ENCODE measurements around the gene MAML2.
"Not testable (repeated sequence)": the region's sequence is repeated elsewhere in the genome, so short reads cannot be mapped to it uniquely, and the experiment has no call there.

Gene MAML2

DNA sequence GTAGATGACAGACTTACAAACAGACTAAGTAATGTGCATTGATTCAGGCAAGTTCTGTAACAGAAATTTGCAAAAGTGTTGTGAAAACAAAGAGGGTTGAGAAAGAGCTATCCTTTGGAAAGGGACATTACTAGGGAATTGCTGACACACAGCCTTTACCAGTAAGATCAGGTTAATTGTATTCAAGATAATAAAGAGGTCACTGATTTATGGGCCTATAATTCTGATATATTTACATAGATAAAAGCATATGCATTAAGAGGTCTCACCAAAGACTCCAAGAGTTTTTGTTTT lies 138.7 kb downstream of the MAML2 start:
- DNase-seq: no peak

DNA sequence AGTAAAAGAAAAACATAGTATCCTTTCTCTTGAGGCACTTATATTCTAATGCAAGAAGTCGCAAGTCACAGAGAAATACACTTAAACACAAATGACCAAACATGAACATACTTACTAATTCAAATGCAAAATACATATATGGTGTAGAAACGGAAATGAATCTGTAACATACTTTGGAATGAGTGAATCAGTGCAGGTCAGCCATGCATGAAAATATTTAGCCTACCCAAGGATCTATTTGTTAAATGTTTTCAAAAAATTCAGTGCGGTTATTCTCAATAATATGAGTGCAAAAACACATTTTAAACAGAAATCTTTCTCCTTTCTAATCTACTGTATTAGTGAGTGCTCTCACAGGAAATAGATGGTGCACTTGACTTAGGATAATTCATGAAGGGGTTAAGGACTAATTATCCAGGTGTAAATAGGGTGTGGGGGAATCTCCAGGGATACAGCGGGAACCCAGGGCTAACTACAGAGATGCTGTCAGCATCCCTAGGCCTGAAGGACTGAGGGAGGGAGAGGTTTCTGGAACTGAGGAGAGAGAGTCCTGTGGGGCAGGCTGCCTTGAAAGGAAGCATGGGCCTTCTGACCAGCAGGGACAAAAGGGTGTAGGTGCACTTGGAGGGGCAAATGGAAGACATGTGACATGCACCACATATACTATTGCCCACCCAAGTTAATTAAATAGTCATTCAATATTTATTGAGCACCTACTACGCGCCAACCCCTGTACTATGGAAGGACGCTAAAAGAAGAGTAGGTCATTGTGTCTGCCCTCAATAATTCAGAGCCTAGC lies 139.2 kb downstream of the MAML2 start:
- DNase-seq: peak; percentile 32

DNA sequence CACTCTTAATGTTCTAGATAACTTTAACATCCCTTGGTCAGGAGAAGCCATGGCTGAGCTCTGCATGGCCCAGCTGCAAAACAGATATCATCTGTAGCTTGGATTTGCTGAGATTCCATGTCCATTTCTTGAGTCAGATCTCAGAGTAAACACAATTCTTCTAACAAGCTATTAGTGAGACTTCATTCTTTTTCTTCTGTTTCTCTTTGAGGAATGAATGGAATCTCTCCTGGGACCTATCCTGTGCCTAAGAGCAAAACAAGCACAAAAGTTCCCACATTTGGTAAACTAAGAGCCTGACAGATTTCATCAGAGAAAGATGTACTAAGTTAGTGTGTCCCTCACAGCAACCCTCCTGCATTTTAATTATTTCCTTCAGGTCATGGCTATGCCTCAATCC lies 142.8 kb downstream of the MAML2 start:
- peak; percentile 74 for DNase-seq

- peak; percentile 50 for DNase-seq
Measured at GRCh38 chr11:96199563-96200025, 143.4 kb downstream of the MAML2 start.

DNA sequence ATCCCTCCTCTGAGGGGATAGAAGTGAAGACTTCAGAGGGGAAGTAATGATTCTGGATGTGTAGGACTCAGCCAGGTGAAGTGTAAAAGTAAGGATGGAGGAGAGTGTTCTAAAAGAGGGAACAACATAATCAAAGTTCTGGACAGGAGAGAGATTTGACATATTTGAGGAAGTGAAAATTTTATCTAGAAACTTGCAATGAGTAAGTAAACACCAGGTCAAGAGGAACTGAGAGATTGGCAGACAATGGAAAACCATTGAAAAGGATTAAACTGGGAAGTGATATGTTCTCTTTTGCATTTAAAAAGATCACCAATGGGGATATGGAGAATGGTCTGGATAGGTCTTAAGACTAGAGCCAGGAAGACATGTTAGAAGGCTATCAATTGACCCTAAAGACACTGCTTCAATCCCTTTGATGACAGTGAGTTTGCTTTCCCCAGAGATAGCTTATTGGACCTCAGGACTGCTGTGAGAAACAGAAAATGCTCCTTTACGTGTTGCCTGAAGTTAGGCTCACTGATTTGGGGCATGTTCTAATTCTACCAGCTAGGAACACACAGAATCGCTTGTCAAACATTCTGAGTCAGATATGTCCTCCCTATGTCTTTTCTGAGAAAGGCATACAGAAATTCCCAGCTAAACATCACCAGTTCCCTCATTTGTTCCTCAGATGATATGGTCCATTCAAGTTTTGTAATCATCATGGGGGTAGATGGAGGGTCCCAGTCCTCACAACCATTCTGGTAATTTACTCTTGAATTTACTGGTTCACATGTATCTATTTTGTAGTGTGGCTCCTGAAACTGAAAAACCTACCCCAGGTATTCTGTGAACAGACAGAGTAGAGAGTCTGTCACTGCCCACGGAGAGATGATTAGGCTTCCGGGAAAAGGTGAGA lies 144.9 kb downstream of the MAML2 start:
- no peak for DNase-seq

DNA sequence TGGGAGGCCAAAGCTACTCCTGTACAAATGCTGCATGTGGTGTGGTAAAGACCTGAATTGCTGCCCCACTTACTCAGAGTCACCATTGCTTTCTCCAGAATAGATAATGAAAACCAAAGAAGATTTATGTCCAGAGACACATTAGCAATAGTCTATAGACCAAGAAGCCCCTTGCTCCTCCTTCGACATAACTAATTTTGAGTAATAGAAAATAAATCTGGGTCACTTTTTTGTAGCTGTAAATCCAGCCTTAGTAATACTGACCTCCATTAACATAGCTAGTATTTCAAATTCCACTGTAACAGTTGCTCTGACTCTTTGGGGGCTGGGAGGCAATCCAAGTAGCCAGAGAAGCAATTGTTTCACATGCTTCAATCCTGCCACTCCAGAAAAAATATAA lies 145.9 kb downstream of the MAML2 start:
- no peak for DNase-seq

GRCh38 chr11:96196181-96196662 lies 146.8 kb downstream of the MAML2 start:
- DNase-seq: no peak

DNA sequence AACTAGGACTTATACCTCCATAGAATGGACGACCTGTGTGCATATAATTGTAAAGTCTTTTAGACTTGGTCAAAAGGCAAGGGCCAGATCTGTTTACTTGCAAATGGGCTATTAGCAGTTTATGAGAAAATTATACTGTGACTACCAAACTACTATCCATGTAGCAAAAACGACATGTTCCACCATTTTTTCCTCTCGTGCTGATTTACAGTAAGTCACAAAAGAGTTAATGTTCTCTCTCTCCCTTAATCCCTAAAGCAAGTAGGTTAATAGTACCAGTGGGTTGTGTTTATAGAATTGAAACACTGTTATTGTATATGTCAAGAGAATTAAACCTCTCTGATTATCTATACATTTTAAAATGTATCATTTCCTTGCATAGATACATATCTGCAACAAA lies 147.3 kb downstream of the MAML2 start:
- no peak for DNase-seq

- DNase-seq: no peak
Measured at GRCh38 chr11:96194581-96195374, 148.2 kb downstream of the MAML2 start.

DNA sequence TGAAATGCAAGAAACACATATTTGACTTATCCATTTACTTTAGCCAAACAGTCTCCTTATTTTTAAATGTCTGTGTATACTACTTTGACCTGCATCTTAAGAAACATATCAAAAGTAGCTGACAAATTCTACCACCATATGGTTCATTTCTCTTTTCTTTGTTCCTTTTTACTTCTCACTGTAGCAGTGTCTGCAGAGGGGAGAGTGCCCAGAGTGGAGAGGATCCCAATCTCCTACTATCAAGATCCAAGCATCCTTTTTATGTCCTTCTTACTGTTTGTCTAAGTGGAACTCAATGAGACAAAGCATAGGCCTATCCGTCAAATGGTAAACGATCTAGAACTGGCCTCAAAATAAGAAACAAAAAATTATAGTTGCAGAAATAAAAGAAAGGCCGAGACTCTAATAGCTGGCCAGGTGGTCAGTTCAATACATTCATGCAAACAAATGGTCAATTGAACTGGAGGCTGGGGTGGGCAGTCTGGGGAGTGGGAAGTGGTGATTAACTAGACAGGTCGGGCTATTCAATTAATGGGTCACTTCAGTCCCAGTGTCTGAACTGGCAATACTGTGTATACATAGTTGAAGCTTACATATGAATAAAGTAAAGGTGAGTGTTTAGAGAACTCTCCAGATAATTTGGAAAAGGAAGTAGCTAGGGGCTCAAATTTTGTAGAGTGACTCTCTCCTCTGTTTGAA lies 149.1 kb downstream of the MAML2 start:
- no peak for DNase-seq

DNA sequence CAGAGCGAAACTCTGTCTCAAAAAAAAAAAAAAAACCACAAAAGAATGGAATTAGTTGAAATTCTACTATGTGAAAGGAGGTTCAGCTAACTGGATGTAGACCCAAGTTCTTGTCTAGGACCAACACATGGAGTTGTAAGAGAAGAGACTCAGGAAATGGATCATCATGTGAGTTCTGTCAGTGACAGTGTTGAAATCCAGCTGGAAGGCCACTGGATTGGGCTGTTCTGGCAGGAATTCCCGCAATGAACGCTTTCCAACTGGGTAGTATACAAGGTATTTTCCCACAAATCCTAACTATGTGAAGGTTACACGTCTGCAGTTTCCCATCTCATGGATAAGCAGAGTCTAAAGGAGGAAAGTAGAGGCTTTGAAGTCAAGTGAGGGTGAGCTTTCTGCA lies 151.2 kb downstream of the MAML2 start:
- DNase-seq: no peak

- DNase-seq: no peak
Measured at GRCh38 chr11:96189351-96189750, 153.6 kb downstream of the MAML2 start.

DNA sequence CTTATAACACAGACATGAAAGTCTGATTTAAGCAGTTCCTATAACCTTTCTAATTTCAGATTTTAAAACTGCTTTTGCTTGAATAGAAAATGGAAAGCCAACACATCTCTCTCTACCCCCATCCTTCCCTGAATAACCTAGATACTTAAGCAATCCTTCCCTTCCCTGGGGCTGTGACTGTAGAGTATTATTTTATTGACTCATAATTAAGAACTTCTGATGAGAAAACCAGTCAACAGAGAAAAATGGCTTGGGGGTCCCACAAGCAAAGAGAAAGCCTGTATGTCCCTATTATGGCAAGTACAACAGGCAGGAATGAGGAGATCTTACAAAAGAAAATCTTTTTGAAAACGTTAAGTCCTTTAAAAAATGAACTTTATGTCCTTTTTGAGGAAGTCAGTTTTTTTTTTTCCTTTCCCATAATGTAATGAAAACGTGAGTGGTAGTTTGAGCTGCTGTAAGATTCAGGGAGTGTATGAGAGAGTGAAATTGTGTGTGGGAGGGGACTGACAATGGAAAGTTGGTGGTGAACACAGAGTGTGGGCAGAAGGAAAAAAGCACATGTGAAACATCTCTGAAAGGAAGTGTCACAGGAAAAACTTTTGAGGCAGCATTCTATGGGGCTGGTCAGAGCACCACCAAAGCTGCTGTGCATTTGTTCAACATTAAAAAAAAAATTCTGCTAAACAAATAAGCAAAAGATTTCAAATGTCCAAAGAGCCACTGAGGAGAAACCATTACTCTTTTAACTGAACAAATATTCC lies 154.6 kb downstream of the MAML2 start:
- DNase-seq: peak; percentile 77

DNA sequence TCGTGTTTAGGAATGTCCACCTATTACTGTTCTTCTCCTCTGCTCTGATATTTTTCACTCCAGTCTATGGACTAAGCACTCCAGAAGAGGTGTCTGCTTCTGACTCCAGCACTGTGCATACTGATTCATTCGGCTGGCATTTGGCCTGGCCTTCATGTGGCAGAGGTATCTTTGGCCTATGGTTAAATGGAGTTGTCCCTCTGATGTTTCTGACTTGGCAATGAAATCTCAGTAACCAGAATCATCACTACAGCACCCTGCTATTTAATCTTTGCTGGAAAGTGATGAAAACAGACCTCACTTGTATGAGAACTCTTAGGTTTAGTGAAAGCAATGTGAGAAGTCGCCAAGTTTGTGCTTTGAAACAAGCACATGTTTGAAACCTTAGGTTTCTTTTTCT lies 155.2 kb downstream of the MAML2 start:
- DNase-seq: peak; percentile 77

- no peak for DNase-seq
Measured at GRCh38 chr11:96186806-96187205, 156.2 kb downstream of the MAML2 start.

DNA sequence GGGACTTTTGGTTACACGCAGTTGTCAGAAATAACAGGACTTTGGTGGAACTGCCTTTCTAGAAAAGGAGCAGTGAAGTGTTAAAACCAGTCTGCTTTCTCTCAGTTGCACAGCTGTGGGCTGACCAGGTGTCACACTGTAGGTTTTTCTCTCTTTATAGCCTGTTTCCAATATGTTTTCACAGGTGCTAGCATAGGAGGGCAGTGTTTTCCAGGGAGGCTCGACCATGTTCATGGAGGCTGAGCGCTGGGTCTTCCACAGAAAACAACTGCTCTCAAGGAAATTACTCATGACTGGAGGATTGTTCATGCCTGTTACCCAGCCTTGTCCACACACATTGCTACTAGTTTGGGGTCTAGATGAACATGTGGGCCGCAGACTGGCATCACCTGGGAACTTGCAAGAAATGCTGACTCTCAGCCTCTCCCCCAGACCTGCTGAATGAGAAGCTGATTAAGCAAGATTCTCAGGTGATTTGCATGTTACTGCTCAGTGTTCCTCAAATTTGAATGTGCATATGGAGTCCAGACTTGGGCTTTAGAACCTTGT lies 157.7 kb downstream of the MAML2 start:
- DNase-seq: no peak

- DNase-seq: not testable (repeated sequence)
Measured at GRCh38 chr11:96180937-96181336, 162.1 kb downstream of the MAML2 start.

- no peak for DNase-seq
Measured at GRCh38 chr11:96180341-96180740, 162.7 kb downstream of the MAML2 start.

GRCh38 chr11:96179905-96180304 lies 163.1 kb downstream of the MAML2 start:
- no peak for DNase-seq

- DNase-seq: no peak
Measured at GRCh38 chr11:96178887-96179279, 164.1 kb downstream of the MAML2 start.
